Measurements from ENCODE around the gene NSL1.

NSL1 gene

DNA sequence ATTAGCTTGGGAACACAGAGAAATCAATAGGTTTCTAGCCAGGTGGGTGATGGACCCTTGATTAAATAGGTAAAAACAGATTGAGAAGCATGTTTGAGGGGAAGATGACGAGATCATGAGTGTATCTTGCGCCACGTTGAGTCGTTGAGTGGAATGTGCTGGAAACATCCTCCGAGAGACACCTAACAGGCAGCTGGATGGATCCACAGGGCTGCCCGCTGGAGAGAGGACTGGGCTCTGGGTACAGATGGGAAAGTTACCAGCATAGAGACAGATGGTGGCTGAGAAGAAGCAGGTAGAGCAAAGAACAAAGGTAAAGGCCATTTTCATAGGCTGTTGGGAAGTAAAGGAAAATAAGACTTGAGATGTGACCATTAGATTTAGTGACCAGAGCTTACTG, 107.5 kb downstream of the NSL1 start:
- no CpG with 5 or more reads among the region's 6 CpGs for WGBS (ENCODE audit: extremely low coverage, insufficient coverage, insufficient read length)
- no peak overlapping the region for H4K12ac ChIP-seq (ENCODE audit: low read depth, low read length)

DNA sequence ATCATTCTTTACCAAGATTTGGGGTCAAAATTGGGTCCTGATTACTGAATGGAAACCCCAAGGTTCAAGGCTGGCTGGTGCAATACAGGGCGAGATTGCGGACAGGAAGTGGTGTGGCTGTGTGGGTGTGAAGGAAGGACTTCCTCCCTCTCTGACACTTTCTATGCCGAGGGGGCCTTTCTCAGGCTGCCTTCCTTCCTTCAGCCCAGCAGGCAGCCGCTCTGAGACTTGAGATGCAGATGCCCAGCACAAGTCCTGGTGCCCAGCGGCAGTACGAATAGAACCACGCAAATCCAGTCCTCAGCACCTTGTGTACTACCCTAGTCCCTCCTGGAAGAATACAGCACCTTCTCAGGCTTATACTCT, 108.2 kb downstream of the NSL1 start:
- Histone ChIP-seq H3K27me3 (ENCODE audit: insufficient read depth, low read length) (no peaks in the 10 kb centered on the region), H3K18ac (ENCODE audit: low read length) (no peak overlapping the region), H2BK12ac (ENCODE audit: low read length) (no peak overlapping the region), H3K9ac (ENCODE audit: low read length) (no peak overlapping the region), H2AK5ac (ENCODE audit: low read length) (no peak overlapping the region), H4K12ac (ENCODE audit: low read depth, low read length) (no peak overlapping the region), H3K36me3 (ENCODE audit: control insufficient read depth in 1 of 2, insufficient read depth in 2 of 2, low read length in 2 of 2) (no peaks in the 10 kb centered on the region), H4K91ac (ENCODE audit: low read depth, low read length) (no peak overlapping the region), H3K4me3 (ENCODE audit: low read depth, low read length) (no peak overlapping the region), H3K79me1 (ENCODE audit: low read length) (no peaks in the 10 kb centered on the region), H3K4me1 (ENCODE audit: control insufficient read depth in 1 of 2, insufficient read depth in 2 of 2, low read length in 2 of 2) (no peaks in the 10 kb centered on the region), H3K23ac (ENCODE audit: low read length) (no peak overlapping the region), H2BK5ac (ENCODE audit: low read depth, low read length, poor library complexity) (no peak overlapping the region), H2BK120ac (ENCODE audit: insufficient read depth, low read length, poor library complexity) (no peak overlapping the region), H3K4me2 (ENCODE audit: low read length) (no peak overlapping the region), H3K79me2 (ENCODE audit: control insufficient read depth, insufficient read depth, low read length, poor library complexity) (no peaks in the 10 kb centered on the region), H2AFZ (ENCODE audit: insufficient read depth, low read length, poor library complexity) (no peak overlapping the region), H3K27ac (ENCODE audit: low read depth, low read length) (no peak overlapping the region), H3K14ac (ENCODE audit: low read length) (no peak overlapping the region), H4K8ac (ENCODE audit: low read depth, low read length) (no peak overlapping the region), H3K9me3 (ENCODE audit: insufficient read depth, low read depth, low read length) (peaks cover 4% of the 10 kb centered on the region), H3K4ac (ENCODE audit: low read depth, low read length) (no peak overlapping the region)
- no CpG with 5 or more reads among the region's 7 CpGs for WGBS (ENCODE audit: extremely low coverage, insufficient coverage, insufficient read length)
- peak in 1 of 2 donors; percentile 22 for DNase-seq

More for the DNA sequence above, 107.5 kb downstream of the NSL1 start:
- no peak overlapping the region for H3K4me3 ChIP-seq (ENCODE audit: low read depth, low read length)
- H3K4me2 ChIP-seq (ENCODE audit: low read length) = no peak overlapping the region
- H3K18ac ChIP-seq (ENCODE audit: low read length) = no peak overlapping the region
- H2AK5ac ChIP-seq (ENCODE audit: low read length) = no peak overlapping the region
- no peak overlapping the region for H2BK120ac ChIP-seq (ENCODE audit: insufficient read depth, low read length, poor library complexity)
- H3K4me1 ChIP-seq (ENCODE audit: control insufficient read depth in 1 of 2, insufficient read depth in 2 of 2, low read length in 2 of 2) = no peaks in the 10 kb centered on the region
- H2AFZ ChIP-seq (ENCODE audit: insufficient read depth, low read length, poor library complexity) = no peak overlapping the region
- no peaks in the 10 kb centered on the region for H3K79me1 ChIP-seq (ENCODE audit: low read length)
- H3K9ac ChIP-seq (ENCODE audit: low read length) = no peak overlapping the region
- H3K9me3 ChIP-seq (ENCODE audit: insufficient read depth, low read depth, low read length) = peaks cover 4% of the 10 kb centered on the region
- no peak overlapping the region for H4K91ac ChIP-seq (ENCODE audit: low read depth, low read length)
- no peak overlapping the region for H4K8ac ChIP-seq (ENCODE audit: low read depth, low read length)
- H3K79me2 ChIP-seq (ENCODE audit: control insufficient read depth, insufficient read depth, low read length, poor library complexity) = no peaks in the 10 kb centered on the region
- no peaks in the 10 kb centered on the region for H3K36me3 ChIP-seq (ENCODE audit: control insufficient read depth in 1 of 2, insufficient read depth in 2 of 2, low read length in 2 of 2)
- H2BK5ac ChIP-seq (ENCODE audit: low read depth, low read length, poor library complexity) = no peak overlapping the region
- no peak overlapping the region for H3K27ac ChIP-seq (ENCODE audit: low read depth, low read length)
- H3K27me3 ChIP-seq (ENCODE audit: insufficient read depth, low read length) = no peaks in the 10 kb centered on the region
- H3K14ac ChIP-seq (ENCODE audit: low read length) = no peak overlapping the region
- no peak overlapping the region for H2BK12ac ChIP-seq (ENCODE audit: low read length)
- DNase-seq = peak in 1 of 2 donors; percentile 14
- no peak overlapping the region for H3K23ac ChIP-seq (ENCODE audit: low read length)
- no peak overlapping the region for H3K4ac ChIP-seq (ENCODE audit: low read depth, low read length)

DNA sequence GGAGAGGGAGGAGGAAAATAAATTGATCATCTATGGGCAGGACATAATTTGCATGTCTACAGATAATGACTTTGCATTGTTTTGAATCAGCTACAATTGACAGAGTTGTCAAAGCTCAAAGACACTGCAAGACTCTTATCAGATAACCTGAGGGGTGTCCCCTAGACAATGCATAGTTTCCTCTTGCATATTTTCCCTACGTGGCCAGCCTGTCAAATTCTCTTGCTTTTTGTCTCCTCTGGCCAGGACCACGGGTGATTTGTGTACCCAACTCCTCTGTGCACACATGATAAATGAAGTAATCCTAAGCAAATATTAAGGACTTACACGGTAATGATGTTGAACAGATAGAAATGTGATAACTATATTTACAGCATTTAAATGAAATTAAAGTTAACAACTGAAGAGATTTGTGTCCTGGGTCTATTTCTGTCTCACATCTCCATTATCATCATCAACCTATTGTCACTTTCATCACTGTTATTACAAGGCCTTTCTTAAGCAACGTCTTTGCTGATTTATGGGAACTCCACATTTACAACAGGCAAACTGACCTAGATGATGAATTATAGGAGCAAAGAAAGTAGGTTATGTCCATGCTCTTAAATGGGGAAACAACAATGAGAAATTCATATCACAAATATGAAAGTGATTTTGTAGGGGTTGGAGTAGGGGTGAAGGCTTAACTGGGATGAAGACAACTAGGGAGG, 110.7 kb downstream of the NSL1 start:
- H3K23ac ChIP-seq (ENCODE audit: low read length) = no peak overlapping the region
- no peaks in the 10 kb centered on the region for H3K4me1 ChIP-seq (ENCODE audit: control insufficient read depth in 1 of 2, insufficient read depth in 2 of 2, low read length in 2 of 2)
- no peak overlapping the region for H3K9ac ChIP-seq (ENCODE audit: low read length)
- no peak overlapping the region for H3K4me2 ChIP-seq (ENCODE audit: low read length)
- no peak for DNase-seq
- H3K4ac ChIP-seq (ENCODE audit: low read depth, low read length) = no peak overlapping the region
- no peak overlapping the region for H2BK12ac ChIP-seq (ENCODE audit: low read length)
- H3K18ac ChIP-seq (ENCODE audit: low read length) = no peak overlapping the region
- H2AK5ac ChIP-seq (ENCODE audit: low read length) = no peak overlapping the region
- no peak overlapping the region for H3K14ac ChIP-seq (ENCODE audit: low read length)
- no peaks in the 10 kb centered on the region for H3K79me2 ChIP-seq (ENCODE audit: control insufficient read depth, insufficient read depth, low read length, poor library complexity)
- H4K91ac ChIP-seq (ENCODE audit: low read depth, low read length) = no peak overlapping the region
- H3K27ac ChIP-seq (ENCODE audit: low read depth, low read length) = no peak overlapping the region
- no CpG with 5 or more reads among the region's 4 CpGs for WGBS (ENCODE audit: extremely low coverage, insufficient coverage, insufficient read length)
- H3K9me3 ChIP-seq (ENCODE audit: insufficient read depth, low read depth, low read length) = peaks cover 4% of the 10 kb centered on the region
- no peaks in the 10 kb centered on the region for H3K36me3 ChIP-seq (ENCODE audit: control insufficient read depth in 1 of 2, insufficient read depth in 2 of 2, low read length in 2 of 2)
- no peak overlapping the region for H3K4me3 ChIP-seq (ENCODE audit: low read depth, low read length)
- H2BK5ac ChIP-seq (ENCODE audit: low read depth, low read length, poor library complexity) = no peak overlapping the region
- H4K12ac ChIP-seq (ENCODE audit: low read depth, low read length) = no peak overlapping the region
- H4K8ac ChIP-seq (ENCODE audit: low read depth, low read length) = no peak overlapping the region
- H3K79me1 ChIP-seq (ENCODE audit: low read length) = no peaks in the 10 kb centered on the region
- H2BK120ac ChIP-seq (ENCODE audit: insufficient read depth, low read length, poor library complexity) = no peak overlapping the region
- no peaks in the 10 kb centered on the region for H3K27me3 ChIP-seq (ENCODE audit: insufficient read depth, low read length)
- H2AFZ ChIP-seq (ENCODE audit: insufficient read depth, low read length, poor library complexity) = no peak overlapping the region

DNA sequence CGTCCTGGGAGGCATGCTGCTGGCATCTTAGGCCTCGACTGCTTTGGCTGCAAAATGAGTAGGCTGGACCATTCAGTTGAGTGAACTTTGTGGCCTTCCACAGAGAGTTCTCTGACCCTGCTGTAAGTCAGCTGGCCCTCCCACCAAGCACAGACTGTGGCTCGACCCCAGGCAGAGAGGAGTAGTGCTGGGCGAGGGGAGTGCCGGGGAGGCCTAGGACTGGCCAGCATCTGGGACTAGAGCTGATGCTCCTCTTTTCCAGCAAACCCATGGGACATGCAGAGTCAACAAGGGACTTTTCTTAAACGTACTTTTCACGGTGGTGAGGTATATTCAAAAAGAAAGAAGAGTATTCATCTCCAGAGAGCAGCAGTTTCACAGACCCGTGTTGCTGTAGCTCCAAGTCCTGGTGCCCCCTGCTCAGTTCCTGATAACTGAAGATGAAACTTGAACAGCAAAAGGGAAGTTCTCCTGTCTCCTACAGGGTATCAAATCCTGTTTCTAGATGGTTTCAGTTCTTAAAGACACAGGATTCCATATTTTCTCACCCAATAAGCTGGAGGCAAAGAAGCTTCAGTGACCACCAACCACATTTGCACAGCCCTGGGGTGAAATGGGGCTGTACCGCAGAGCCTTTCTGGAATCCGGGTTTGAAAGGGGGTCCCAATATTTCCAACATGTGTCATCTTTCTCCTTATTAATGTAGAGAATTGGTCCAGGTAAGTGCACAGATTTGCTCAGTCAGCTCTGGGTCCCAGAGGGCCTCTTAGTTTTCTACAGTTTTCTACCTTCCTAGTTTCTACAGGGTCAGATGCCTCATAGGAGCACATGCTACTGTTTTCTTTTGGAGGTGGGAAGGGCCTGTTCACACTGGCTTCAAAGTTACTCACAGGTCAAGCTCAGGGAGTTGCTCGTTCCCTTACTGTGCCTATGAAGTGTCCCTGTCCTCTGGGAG, 112.8 kb downstream of the NSL1 start:
- Histone ChIP-seq H3K18ac (ENCODE audit: low read length) (no peak overlapping the region), H4K91ac (ENCODE audit: low read depth, low read length) (no peak overlapping the region), H2BK5ac (ENCODE audit: low read depth, low read length, poor library complexity) (no peak overlapping the region), H3K4me1 (ENCODE audit: control insufficient read depth in 1 of 2, insufficient read depth in 2 of 2, low read length in 2 of 2) (no peaks in the 10 kb centered on the region), H3K9me3 (ENCODE audit: insufficient read depth, low read depth, low read length) (no peaks in the 10 kb centered on the region), H3K27ac (ENCODE audit: low read depth, low read length) (no peak overlapping the region), H2AK5ac (ENCODE audit: low read length) (no peak overlapping the region), H3K79me2 (ENCODE audit: control insufficient read depth, insufficient read depth, low read length, poor library complexity) (no peaks in the 10 kb centered on the region), H3K36me3 (ENCODE audit: control insufficient read depth in 1 of 2, insufficient read depth in 2 of 2, low read length in 2 of 2) (no peaks in the 10 kb centered on the region), H2BK12ac (ENCODE audit: low read length) (no peak overlapping the region), H4K12ac (ENCODE audit: low read depth, low read length) (no peak overlapping the region), H3K4ac (ENCODE audit: low read depth, low read length) (no peak overlapping the region), H3K23ac (ENCODE audit: low read length) (no peak overlapping the region), H3K4me3 (ENCODE audit: low read depth, low read length) (no peak overlapping the region), H3K79me1 (ENCODE audit: low read length) (no peaks in the 10 kb centered on the region), H3K9ac (ENCODE audit: low read length) (no peak overlapping the region), H3K4me2 (ENCODE audit: low read length) (no peak overlapping the region), H3K27me3 (ENCODE audit: insufficient read depth, low read length) (no peaks in the 10 kb centered on the region), H2AFZ (ENCODE audit: insufficient read depth, low read length, poor library complexity) (no peak overlapping the region), H2BK120ac (ENCODE audit: insufficient read depth, low read length, poor library complexity) (no peak overlapping the region), H3K14ac (ENCODE audit: low read length) (no peak overlapping the region), H4K8ac (ENCODE audit: low read depth, low read length) (no peak overlapping the region)
- DNase-seq = no peak
- WGBS (ENCODE audit: extremely low coverage, insufficient coverage, insufficient read length) = no CpG with 5 or more reads among the region's 11 CpGs
